Stimulated activated CD4-positive, alpha-beta T cell treated with anti-CD3 and anti-CD28 coated beads, Interleukin-1b, Interleukin-23, amount 100 ng/mL, for 1 hour (primary cell): Measurements from ENCODE around the gene SHC4.

Experiments used
- DNase-seq, 2 donors: peaks; one replicate each; pipeline ENCODE4 v3.0.0-alpha.2; 2020; ENCODE audit warnings: low read depth in 2 of 2

Gene SHC4

GRCh38 chr15:48850648-48851047 lies 113.1 kb downstream of the SHC4 start:
- no peak for DNase-seq

GRCh38 chr15:48845123-48845522 lies 118.6 kb downstream of the SHC4 start:
- no peak for DNase-seq

GRCh38 chr15:48842501-48842900 lies 121.2 kb downstream of the SHC4 start:
- no peak for DNase-seq

- no peak for DNase-seq
Measured at GRCh38 chr15:48834756-48835155, 129.0 kb downstream of the SHC4 start.

- DNase-seq = no peak
Measured at GRCh38 chr15:48833526-48834239, 130.0 kb downstream of the SHC4 start.

GRCh38 chr15:48832648-48833047 lies 131.1 kb downstream of the SHC4 start:
- DNase-seq = no peak

GRCh38 chr15:48828906-48829305 lies 134.8 kb downstream of the SHC4 start:
- DNase-seq = no peak

- DNase-seq = no peak
Measured at GRCh38 chr15:48828471-48828870, 135.2 kb downstream of the SHC4 start.

GRCh38 chr15:48825075-48825474 lies 138.6 kb downstream of the SHC4 start:
- no peak for DNase-seq

GRCh38 chr15:48823706-48824105 lies 140.0 kb downstream of the SHC4 start:
- no peak for DNase-seq

- no peak for DNase-seq
Measured at GRCh38 chr15:48823237-48823636, 140.5 kb downstream of the SHC4 start.

- DNase-seq = no peak
Measured at GRCh38 chr15:48814286-48814685, 149.4 kb downstream of the SHC4 start.

- no peak for DNase-seq
Measured at GRCh38 chr15:48811325-48811958, 152.3 kb downstream of the SHC4 start.

GRCh38 chr15:48810414-48811324 lies 153.1 kb downstream of the SHC4 start, which contains the start of gene CEP152:
TSS of gene CEP152 (minus strand) at chr15:48811069. CDS start at chr15:48805649, 5,420 bp downstream.
- peak; percentile 94 to 96 for DNase-seq

GRCh38 chr15:48806151-48806550 lies 157.6 kb downstream of the SHC4 start:
- DNase-seq = no peak

- no peak for DNase-seq
Measured at GRCh38 chr15:48805591-48805990, 158.1 kb downstream of the SHC4 start.

- DNase-seq = no peak
Measured at GRCh38 chr15:48803877-48804276, 159.8 kb downstream of the SHC4 start.

- no peak for DNase-seq
Measured at GRCh38 chr15:48802867-48803266, 160.9 kb downstream of the SHC4 start.

GRCh38 chr15:48802257-48802656 lies 161.5 kb downstream of the SHC4 start:
- DNase-seq = no peak

- DNase-seq = no peak
Measured at GRCh38 chr15:48800811-48801455, 162.8 kb downstream of the SHC4 start.

- no peak for DNase-seq
Measured at GRCh38 chr15:48800245-48800644, 163.5 kb downstream of the SHC4 start.

GRCh38 chr15:48798319-48798718 lies 165.4 kb downstream of the SHC4 start:
- DNase-seq = no peak
